ENCODE data around the gene DGKB. TPM values are rescaled to one million over a fixed set of nuclear protein-coding genes. Genes with fewer than 3 reads are reported as not detected.

DGKB gene
- polyA plus RNA-seq, 1 donor (not counting 4 experiments of a cell fraction or from before 2014, with no cell fraction given), result 0.01 TPM

GRCh38 chr7:14252458-14252857 is 650.1 kb downstream of the DGKB start:
- H3K4me3 ChIP-seq (ENCODE audit: control insufficient read depth in 2 of 3, extremely low read depth in 1 of 3, insufficient read depth in 2 of 3, low read depth in 1 of 3, low read length in 3 of 3), result no peak overlapping the region

GRCh38 chr7:14242175-14242574 is 660.4 kb downstream of the DGKB start:
- no peak overlapping the region for H3K9ac ChIP-seq (ENCODE audit: control insufficient read depth, extremely low read depth, insufficient read depth, low read length)
- H3K79me2 ChIP-seq (ENCODE audit: control insufficient read depth, insufficient read depth, low read length), result no peaks in the 10 kb centered on the region
- H3K9me1 ChIP-seq (ENCODE audit: control insufficient read depth, extremely low read depth, insufficient read depth, low read length), result no peaks in the 10 kb centered on the region
- no peak overlapping the region for H3K4me3 ChIP-seq (ENCODE audit: control insufficient read depth in 2 of 3, extremely low read depth in 1 of 3, insufficient read depth in 2 of 3, low read depth in 1 of 3, low read length in 3 of 3)
- H4K20me1 ChIP-seq (ENCODE audit: control insufficient read depth, extremely low read depth, insufficient read depth, low read length), result no peaks in the 10 kb centered on the region
- H3K9me3 ChIP-seq (ENCODE audit: control insufficient read depth, low read depth, low read length), result no peaks in the 10 kb centered on the region
- no peak overlapping the region for H3K27ac ChIP-seq (ENCODE audit: control insufficient read depth, insufficient read depth, low read length)
- dilution Hi-C loops (cut with MboI; ENCODE audit: extremely low pct_ligation_motif_present, low sequenced_read_pairs), result no loop called here
- H3K4me2 ChIP-seq (ENCODE audit: control insufficient read depth, extremely low read depth, insufficient read depth, low read depth, low read length), result no peak overlapping the region
- H2AFZ ChIP-seq (ENCODE audit: control insufficient read depth, low read length), result no peak overlapping the region
- TF ChIP-seq CTCF (optimal IDR thresholded peaks at IDR 0.05 in 1 of 3, IDR thresholded peaks at IDR 0.05 in 1 of 3, conservative IDR thresholded peaks at IDR 0.05 in 1 of 3; ENCODE audit: extremely low read depth in 1 of 3, insufficient read depth in 2 of 3, low read length in 3 of 3), result no peak
- no peak for TF ChIP-seq EZH2 (IDR thresholded peaks at IDR 0.05; ENCODE audit: low read length)
- H3K27me3 ChIP-seq (ENCODE audit: control insufficient read depth, extremely low read depth, insufficient read depth, low read length), result no peaks in the 10 kb centered on the region
- H3K4me1 ChIP-seq (ENCODE audit: control insufficient read depth, extremely low read depth, insufficient read depth, low read length), result no peaks in the 10 kb centered on the region
- no peaks in the 10 kb centered on the region for H3K36me3 ChIP-seq (ENCODE audit: control insufficient read depth in 2 of 2, extremely low read depth in 1 of 2, insufficient read depth in 2 of 2, low read length in 2 of 2)
- DNase-seq (ENCODE audit: low read depth, low spot score) (no peak), FAIRE-seq (no peak)

More at GRCh38 chr7:14252458-14252857, 650.1 kb downstream of the DGKB start:
- dilution Hi-C loops (cut with MboI; ENCODE audit: extremely low pct_ligation_motif_present, low sequenced_read_pairs), result no loop called here
- Histone ChIP-seq H3K27ac (ENCODE audit: control insufficient read depth, insufficient read depth, low read length) (no peak overlapping the region), H2AFZ (ENCODE audit: control insufficient read depth, low read length) (no peak overlapping the region), H3K36me3 (ENCODE audit: control insufficient read depth in 2 of 2, extremely low read depth in 1 of 2, insufficient read depth in 2 of 2, low read length in 2 of 2) (no peaks in the 10 kb centered on the region), H3K9me1 (ENCODE audit: control insufficient read depth, extremely low read depth, insufficient read depth, low read length) (no peaks in the 10 kb centered on the region), H3K4me2 (ENCODE audit: control insufficient read depth, extremely low read depth, insufficient read depth, low read depth, low read length) (no peak overlapping the region), H3K4me1 (ENCODE audit: control insufficient read depth, extremely low read depth, insufficient read depth, low read length) (no peaks in the 10 kb centered on the region), H3K9me3 (ENCODE audit: control insufficient read depth, low read depth, low read length) (no peaks in the 10 kb centered on the region), H3K27me3 (ENCODE audit: control insufficient read depth, extremely low read depth, insufficient read depth, low read length) (no peaks in the 10 kb centered on the region), H4K20me1 (ENCODE audit: control insufficient read depth, extremely low read depth, insufficient read depth, low read length) (no peaks in the 10 kb centered on the region), H3K9ac (ENCODE audit: control insufficient read depth, extremely low read depth, insufficient read depth, low read length) (no peak overlapping the region), H3K79me2 (ENCODE audit: control insufficient read depth, insufficient read depth, low read length) (no peaks in the 10 kb centered on the region)
- no peak for TF ChIP-seq EZH2 (IDR thresholded peaks at IDR 0.05; ENCODE audit: low read length)
- TF ChIP-seq CTCF (optimal IDR thresholded peaks at IDR 0.05 in 1 of 3, IDR thresholded peaks at IDR 0.05 in 1 of 3, conservative IDR thresholded peaks at IDR 0.05 in 1 of 3; ENCODE audit: extremely low read depth in 1 of 3, insufficient read depth in 2 of 3, low read length in 3 of 3), result no peak
- FAIRE-seq (no peak), DNase-seq (ENCODE audit: low read depth, low spot score) (no peak)

All from keratinocyte (primary cell).